Thoracic aorta (tissue), 2 donors: ENCODE measurements around the gene ADGRB3. TPM values are rescaled to one million over a fixed set of nuclear protein-coding genes. Genes with fewer than 3 reads are reported as not detected.
"Not testable (repeated sequence)": the region's sequence is repeated elsewhere in the genome, so short reads cannot be mapped to it uniquely, and the experiment has no call there.

Experiments
- ATAC-seq: fragments of 150-250 bp; one replicate; pipeline ENCODE4 v1.8.0; 2017; ENCODE audit warnings: low read depth; ENCODE audit not compliant: insufficient number of reproducible peaks, low FRiP score
- DNase-seq: peaks from one replicate; pipeline ENCODE4 v3.0.0-alpha.2; 2020; ENCODE audit warnings: low spot score
- H3K27ac ChIP-seq, 2 donors: fragments of 200-600 bp; sonication (generic); 1 replicate in 1 of 2; 2 replicates in 1 of 2; pipeline ENCODE4 v1.5.1; 2016; ENCODE audit warnings: mild to moderate bottlenecking in 2 of 2, moderate library complexity in 2 of 2
- H3K27me3 ChIP-seq: fragments of 200-600 bp; sonication (generic); replicated peaks from 2 replicates; pipeline ENCODE4 v1.6.0; 2016; ENCODE audit warnings: mild to moderate bottlenecking; ENCODE audit not compliant: insufficient read depth
- H3K36me3 ChIP-seq: fragments of 200-600 bp; sonication (generic); one replicate; pipeline ENCODE4 v1.5.1; 2016
- H3K4me1 ChIP-seq, 2 donors: fragments of 200-600 bp; sonication (generic); 1 replicate in 1 of 2; 2 replicates in 1 of 2; pipeline versions ENCODE4 v1.5.1 to v1.6.0; 2016; ENCODE audit warnings: low read depth in 2 of 2, mild to moderate bottlenecking in 1 of 2; ENCODE audit not compliant: control insufficient read depth in 1 of 2
- H3K4me3 ChIP-seq: fragments of 200-600 bp; sonication (generic); 2 replicates; pipeline ENCODE4 v1.5.1; 2016; ENCODE audit warnings: mild to moderate bottlenecking
- H3K9me3 ChIP-seq: fragments of 200-600 bp; sonication (generic); 2 replicates; pipeline ENCODE4 v1.5.1; 2016
- CTCF ChIP-seq: fragments of 200-600 bp; sonication (generic); IDR thresholded peaks from one replicate; pipeline ENCODE4 v1.5.1; 2019; ENCODE audit warnings: antibody characterized with exemption
- total RNA-seq, 2 donors: library from RNA; depleted of rRNA; stranded (reverse); fragments of >200 nt; gene quantifications; one replicate each; pipeline versions ENCODE4 v1.1.0 to v1.2.3, GENCODE V29; 2016

Gene ADGRB3
- total RNA-seq, 2 donors from 2014 or later = 2.4 to 10.1 TPM

GRCh38 chr6:68975064-68975463 lies 340.0 kb downstream of the ADGRB3 start:
- Histone ChIP-seq H3K9me3 (no peaks in the 10 kb centered on the region), H3K27me3 (no peaks in the 10 kb centered on the region), H3K36me3 (no peaks in the 10 kb centered on the region), H3K4me1 (no peaks in the 10 kb centered on the region), H3K27ac (no peak overlapping the region), H3K4me3 (no peak overlapping the region)
- no peak for TF ChIP-seq CTCF
- ATAC-seq (no peak), DNase-seq (no peak)

GRCh38 chr6:68975816-68976215 lies 340.7 kb downstream of the ADGRB3 start:
- Histone ChIP-seq H3K4me3 (no peak overlapping the region), H3K27me3 (no peaks in the 10 kb centered on the region), H3K9me3 (no peaks in the 10 kb centered on the region), H3K4me1 (no peaks in the 10 kb centered on the region), H3K36me3 (no peaks in the 10 kb centered on the region), H3K27ac (no peak overlapping the region)
- TF ChIP-seq CTCF = no peak
- ATAC-seq = no peak
- no peak for DNase-seq

GRCh38 chr6:68976260-68976659 lies 341.2 kb downstream of the ADGRB3 start:
- no peaks in the 10 kb centered on the region for H3K36me3 ChIP-seq
- DNase-seq = no peak
- no peak overlapping the region for H3K27ac ChIP-seq
- no peak overlapping the region for H3K4me3 ChIP-seq
- ATAC-seq = no peak
- H3K4me1 ChIP-seq = no peaks in the 10 kb centered on the region
- no peaks in the 10 kb centered on the region for H3K27me3 ChIP-seq
- no peak for TF ChIP-seq CTCF
- no peaks in the 10 kb centered on the region for H3K9me3 ChIP-seq

GRCh38 chr6:68978411-68978810 lies 343.3 kb downstream of the ADGRB3 start:
- Histone ChIP-seq H3K9me3 (no peaks in the 10 kb centered on the region), H3K27me3 (no peaks in the 10 kb centered on the region), H3K36me3 (no peaks in the 10 kb centered on the region), H3K4me1 (no peaks in the 10 kb centered on the region), H3K4me3 (no peak overlapping the region), H3K27ac (no peak overlapping the region)
- no peak for TF ChIP-seq CTCF
- DNase-seq = no peak
- ATAC-seq = no peak

GRCh38 chr6:68981668-68982067 lies 346.6 kb downstream of the ADGRB3 start:
- H3K4me1 ChIP-seq, DNase-seq, H3K27ac ChIP-seq, H3K27me3 ChIP-seq, H3K9me3 ChIP-seq, H3K4me3 ChIP-seq, H3K36me3 ChIP-seq, ATAC-seq: not testable (repeated sequence)

- Histone ChIP-seq H3K27me3 (no peaks in the 10 kb centered on the region), H3K4me1 (no peaks in the 10 kb centered on the region), H3K36me3 (no peaks in the 10 kb centered on the region), H3K4me3 (no peak overlapping the region), H3K27ac (no peak overlapping the region), H3K9me3 (no peaks in the 10 kb centered on the region)
- TF ChIP-seq CTCF = no peak
- no peak for ATAC-seq
- DNase-seq = no peak
These were observed 353.6 kb downstream of the ADGRB3 start for GRCh38 chr6:68988698-68989097.
